ENCODE data around the gene CDHR4.

DNA sequence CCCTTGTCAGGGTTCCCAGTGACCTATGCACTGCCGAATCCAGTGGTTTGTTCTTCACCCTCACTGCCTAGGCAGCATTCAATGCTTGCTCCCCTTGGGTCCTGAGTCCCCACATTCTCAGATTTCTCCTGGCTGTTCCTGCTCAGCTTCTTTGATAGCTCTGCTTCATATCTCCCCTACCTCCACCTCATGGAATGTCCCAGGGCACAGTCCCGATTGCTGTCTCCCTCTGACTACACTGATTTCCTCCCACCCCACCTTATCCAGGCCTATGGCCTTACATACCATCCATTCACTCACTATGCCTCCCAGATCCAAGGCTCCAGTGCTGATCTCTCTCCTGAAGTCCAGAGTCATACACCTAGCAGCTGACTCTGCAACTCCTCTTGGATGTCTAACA is 1.5 kb upstream of the CDHR4 start:
- TF ChIP-seq, protein P1, sequence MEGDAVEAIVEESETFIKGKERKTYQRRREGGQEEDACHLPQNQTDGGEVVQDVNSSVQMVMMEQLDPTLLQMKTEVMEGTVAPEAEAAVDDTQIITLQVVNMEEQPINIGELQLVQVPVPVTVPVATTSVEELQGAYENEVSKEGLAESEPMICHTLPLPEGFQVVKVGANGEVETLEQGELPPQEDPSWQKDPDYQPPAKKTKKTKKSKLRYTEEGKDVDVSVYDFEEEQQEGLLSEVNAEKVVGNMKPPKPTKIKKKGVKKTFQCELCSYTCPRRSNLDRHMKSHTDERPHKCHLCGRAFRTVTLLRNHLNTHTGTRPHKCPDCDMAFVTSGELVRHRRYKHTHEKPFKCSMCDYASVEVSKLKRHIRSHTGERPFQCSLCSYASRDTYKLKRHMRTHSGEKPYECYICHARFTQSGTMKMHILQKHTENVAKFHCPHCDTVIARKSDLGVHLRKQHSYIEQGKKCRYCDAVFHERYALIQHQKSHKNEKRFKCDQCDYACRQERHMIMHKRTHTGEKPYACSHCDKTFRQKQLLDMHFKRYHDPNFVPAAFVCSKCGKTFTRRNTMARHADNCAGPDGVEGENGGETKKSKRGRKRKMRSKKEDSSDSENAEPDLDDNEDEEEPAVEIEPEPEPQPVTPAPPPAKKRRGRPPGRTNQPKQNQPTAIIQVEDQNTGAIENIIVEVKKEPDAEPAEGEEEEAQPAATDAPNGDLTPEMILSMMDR (IDR thresholded peaks at IDR 0.05; ENCODE audit: low read length) = no peak
- TF ChIP-seq EZH2 (optimal IDR thresholded peaks at IDR 0.05; ENCODE audit: low read depth, low read length) (no peak), EZH2phosphoT487 (IDR thresholded peaks at IDR 0.05; ENCODE audit: low read length) (no peak)

Measured in MM.1S (cell line).